ENCODE results near the gene ATP8B1. TPM values are rescaled to one million over a fixed set of nuclear protein-coding genes. Genes with fewer than 3 reads are reported as not detected.

The ATP8B1 gene
- total RNA-seq, 1 experiment from 2014 or later = 1.1 TPM

DNA sequence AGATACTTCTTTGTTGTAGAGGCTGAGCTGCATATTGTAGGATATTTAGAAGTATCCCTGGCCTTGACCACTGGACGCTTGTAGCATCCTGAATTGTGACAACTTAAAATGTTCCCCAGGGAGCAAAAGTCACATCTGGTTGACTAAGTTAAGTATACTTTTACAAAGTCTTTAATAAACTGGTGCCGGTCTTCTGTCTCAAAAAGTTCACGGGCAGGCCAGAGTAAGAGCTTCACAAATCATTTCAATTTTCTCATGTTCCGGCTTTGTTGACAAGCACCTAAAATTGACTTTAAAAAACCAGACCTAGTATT lies 18.4 kb downstream of the ATP8B1 start:
- no peak overlapping the region for H3K4me2 ChIP-seq (ENCODE audit: insufficient read depth, insufficient read length, low read length)
- no peaks in the 10 kb centered on the region for H3K27me3 ChIP-seq (ENCODE audit: insufficient read depth, low read length)
- no peaks in the 10 kb centered on the region for H3K9me3 Mint-ChIP-seq
- H3K23me2 ChIP-seq (ENCODE audit: insufficient read length, low read depth, low read length, poor library complexity, severe bottlenecking) = no peaks in the 10 kb centered on the region
- no peak overlapping the region for H2BK12ac ChIP-seq (ENCODE audit: insufficient read length, low read depth, low read length)
- no peak for DNase-seq
- H3K23ac ChIP-seq (ENCODE audit: insufficient read length, low read depth, low read length) = no peak overlapping the region
- H3K79me1 ChIP-seq (ENCODE audit: insufficient read depth, low read depth, low read length, poor library complexity, severe bottlenecking) = no peaks in the 10 kb centered on the region
- no peak overlapping the region for H2BK5ac ChIP-seq (ENCODE audit: insufficient read length, low read length)
- no peaks in the 10 kb centered on the region for H3K79me2 ChIP-seq (ENCODE audit: insufficient read depth, low read length)
- H2BK20ac ChIP-seq (ENCODE audit: low read depth, low read length, poor library complexity, severe bottlenecking) = no peak overlapping the region
- no peak overlapping the region for H2AK5ac ChIP-seq (ENCODE audit: insufficient read length, low read length)
- H3K56ac ChIP-seq (ENCODE audit: insufficient read length, low read depth, low read length) = no peak overlapping the region
- H4K5ac ChIP-seq (ENCODE audit: insufficient read length, low read depth, low read length) = no peak overlapping the region
- whole genome bisulfite sequencing (ENCODE audit: extremely low coverage, insufficient read length, low lambda C conversion rate) = no CpG with 5 or more reads among the region's 4 CpGs
- no peak overlapping the region for H3K4me3 Mint-ChIP-seq
- H3K14ac ChIP-seq (ENCODE audit: insufficient read depth, low read length) = no peak overlapping the region
- no peaks in the 10 kb centered on the region for H3K36me3 Mint-ChIP-seq (ENCODE audit: insufficient read depth in 1 of 3, low read depth in 3 of 3)
- H3T11ph ChIP-seq (ENCODE audit: low read length) = no peak overlapping the region
- H4K91ac ChIP-seq (ENCODE audit: insufficient read length, low read depth, low read length) = no peak overlapping the region
- no peak overlapping the region for H3K18ac ChIP-seq (ENCODE audit: insufficient read length, low read depth, low read length)
- no peak overlapping the region for H2BK120ac ChIP-seq (ENCODE audit: low read depth, low read length, poor library complexity, severe bottlenecking)
- no peak overlapping the region for H2AFZ ChIP-seq (ENCODE audit: low read length)
- no peaks in the 10 kb centered on the region for H3K9me3 ChIP-seq (ENCODE audit: control insufficient read depth, low read depth, low read length)
- H3K4ac ChIP-seq (ENCODE audit: low read depth, low read length) = no peak overlapping the region
- H2BK15ac ChIP-seq (ENCODE audit: low read depth, low read length) = no peak overlapping the region
- H3K9ac ChIP-seq (ENCODE audit: extremely low read depth, insufficient read length, low read length) = no peak overlapping the region
- H3K27ac ChIP-seq (ENCODE audit: insufficient read length, low read depth, low read length) = no peak overlapping the region
- no peak for TF ChIP-seq CTCF (conservative IDR thresholded peaks at IDR 0.05)
- H3K27ac Mint-ChIP-seq = no peak overlapping the region
- H3K4me1 Mint-ChIP-seq = peaks cover 15 to 16% of the 10 kb centered on the region in 2 experiments
- H4K20me1 ChIP-seq (ENCODE audit: control insufficient read depth, insufficient read depth, insufficient read length) = no peaks in the 10 kb centered on the region
- peaks cover 3% of the 10 kb centered on the region for H3K27me3 Mint-ChIP-seq (ENCODE audit: low read depth)
- no peak overlapping the region for H4K8ac ChIP-seq (replicated peaks; ENCODE audit: insufficient read length, low read depth, low read length)
- H3K4me1 ChIP-seq (ENCODE audit: insufficient read depth, low read length) = peaks cover 7% of the 10 kb centered on the region; the same call in 1 of the 2 replicates

Data from H9 (cell line).